ENCODE results near the gene TTC38.

DNA sequence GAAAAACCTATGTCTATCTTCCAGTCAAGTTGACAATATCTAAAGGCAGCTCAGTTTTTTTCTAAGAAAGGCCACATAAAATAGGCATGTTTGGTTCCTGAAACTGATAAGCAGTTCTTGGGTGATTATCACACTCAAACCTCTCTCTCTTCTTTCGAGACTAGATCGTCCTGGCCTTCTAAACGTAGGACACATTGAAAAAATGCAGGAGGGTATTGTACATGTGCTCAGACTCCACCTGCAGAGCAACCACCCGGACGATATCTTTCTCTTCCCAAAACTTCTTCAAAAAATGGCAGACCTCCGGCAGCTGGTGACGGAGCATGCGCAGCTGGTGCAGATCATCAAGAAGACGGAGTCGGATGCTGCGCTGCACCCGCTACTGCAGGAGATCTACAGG lies 32.8 kb upstream of the TTC38 start:
- TF ChIP-seq, protein P1, sequence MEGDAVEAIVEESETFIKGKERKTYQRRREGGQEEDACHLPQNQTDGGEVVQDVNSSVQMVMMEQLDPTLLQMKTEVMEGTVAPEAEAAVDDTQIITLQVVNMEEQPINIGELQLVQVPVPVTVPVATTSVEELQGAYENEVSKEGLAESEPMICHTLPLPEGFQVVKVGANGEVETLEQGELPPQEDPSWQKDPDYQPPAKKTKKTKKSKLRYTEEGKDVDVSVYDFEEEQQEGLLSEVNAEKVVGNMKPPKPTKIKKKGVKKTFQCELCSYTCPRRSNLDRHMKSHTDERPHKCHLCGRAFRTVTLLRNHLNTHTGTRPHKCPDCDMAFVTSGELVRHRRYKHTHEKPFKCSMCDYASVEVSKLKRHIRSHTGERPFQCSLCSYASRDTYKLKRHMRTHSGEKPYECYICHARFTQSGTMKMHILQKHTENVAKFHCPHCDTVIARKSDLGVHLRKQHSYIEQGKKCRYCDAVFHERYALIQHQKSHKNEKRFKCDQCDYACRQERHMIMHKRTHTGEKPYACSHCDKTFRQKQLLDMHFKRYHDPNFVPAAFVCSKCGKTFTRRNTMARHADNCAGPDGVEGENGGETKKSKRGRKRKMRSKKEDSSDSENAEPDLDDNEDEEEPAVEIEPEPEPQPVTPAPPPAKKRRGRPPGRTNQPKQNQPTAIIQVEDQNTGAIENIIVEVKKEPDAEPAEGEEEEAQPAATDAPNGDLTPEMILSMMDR (IDR thresholded peaks at IDR 0.05), result no peak
- TF ChIP-seq POLR2AphosphoS5 (IDR thresholded peaks at IDR 0.05) (no peak), POLR2A (IDR thresholded peaks at IDR 0.05) (no peak)
